ENCODE results near the gene SULF2. TPM values are rescaled to one million over a fixed set of nuclear protein-coding genes. Genes with fewer than 3 reads are reported as not detected.
A peak's percentile ranks its signal among the peaks of the same experiment; 100 is the strongest.

SULF2 gene
- total RNA-seq, 1 experiment from 2014 or later = 495 TPM

GRCh38 chr20:47792021-47792618, 6.8 kb upstream of the SULF2 start:
- ChIA-PET CTCF (no interaction called here), POLR2A (ENCODE audit: unreplicated experiment) (interaction anchor here (0.6 to 0.9 kb wide), 6 partner anchors 17 to 268 kb away, joined by 3 to 15 read pairs (median 4); no protein-coding TSS in a partner anchor)
- Histone ChIP-seq H3K79me2 (ENCODE audit: low read depth) (peaks cover 71% of the 10 kb centered on the region), H3F3A (ENCODE audit: insufficient read depth, low read depth) (peaks cover 80% of the 10 kb centered on the region), H3K27me3 (ENCODE audit: insufficient read depth, low read depth) (no peaks in the 10 kb centered on the region), H3K4me3 (peak overlapping the region; percentile 54), H3K9me3 (ENCODE audit: insufficient read depth, low read depth) (no peaks in the 10 kb centered on the region), H3K4me1 (replicated peaks; ENCODE audit: insufficient read depth) (peaks cover 90% of the 10 kb centered on the region), H3K36me3 (ENCODE audit: low read depth) (0 out of 2 replicates have a peak, but pooled peaks cover 4% of the 10 kb centered on the region), H2AFZ (no peak overlapping the region), H3K9me2 (ENCODE audit: insufficient read depth) (no peaks in the 10 kb centered on the region), H3K27ac (peak overlapping the region; percentile 95), H4K20me1 (ENCODE audit: insufficient read depth) (no peaks in the 10 kb centered on the region), H3K4me2 (peak overlapping the region; percentile 89)
- DNase-seq = peak; percentile 77 to 95
- TF ChIP-seq, protein P1, sequence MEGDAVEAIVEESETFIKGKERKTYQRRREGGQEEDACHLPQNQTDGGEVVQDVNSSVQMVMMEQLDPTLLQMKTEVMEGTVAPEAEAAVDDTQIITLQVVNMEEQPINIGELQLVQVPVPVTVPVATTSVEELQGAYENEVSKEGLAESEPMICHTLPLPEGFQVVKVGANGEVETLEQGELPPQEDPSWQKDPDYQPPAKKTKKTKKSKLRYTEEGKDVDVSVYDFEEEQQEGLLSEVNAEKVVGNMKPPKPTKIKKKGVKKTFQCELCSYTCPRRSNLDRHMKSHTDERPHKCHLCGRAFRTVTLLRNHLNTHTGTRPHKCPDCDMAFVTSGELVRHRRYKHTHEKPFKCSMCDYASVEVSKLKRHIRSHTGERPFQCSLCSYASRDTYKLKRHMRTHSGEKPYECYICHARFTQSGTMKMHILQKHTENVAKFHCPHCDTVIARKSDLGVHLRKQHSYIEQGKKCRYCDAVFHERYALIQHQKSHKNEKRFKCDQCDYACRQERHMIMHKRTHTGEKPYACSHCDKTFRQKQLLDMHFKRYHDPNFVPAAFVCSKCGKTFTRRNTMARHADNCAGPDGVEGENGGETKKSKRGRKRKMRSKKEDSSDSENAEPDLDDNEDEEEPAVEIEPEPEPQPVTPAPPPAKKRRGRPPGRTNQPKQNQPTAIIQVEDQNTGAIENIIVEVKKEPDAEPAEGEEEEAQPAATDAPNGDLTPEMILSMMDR (conservative IDR thresholded peaks at IDR 0.05) = no peak
- TF ChIP-seq EZH2 (IDR thresholded peaks at IDR 0.05; ENCODE audit: low read depth) = no peak
- intact Hi-C loops (cut with micrococcal nuclease; ENCODE audit: unreplicated experiment) = no loop called here
- BruUV-seq (replicated peaks) = TSS peak; percentile 32

GRCh38 chr20:47791084-47791599, 5.9 kb upstream of the SULF2 start:
- Histone ChIP-seq H3K9me2 (ENCODE audit: insufficient read depth) (no peaks in the 10 kb centered on the region), H3K27me3 (ENCODE audit: insufficient read depth, low read depth) (no peaks in the 10 kb centered on the region), H3K79me2 (ENCODE audit: low read depth) (peaks cover 73% of the 10 kb centered on the region), H3K9me3 (ENCODE audit: insufficient read depth, low read depth) (no peaks in the 10 kb centered on the region), H3K4me1 (replicated peaks; ENCODE audit: insufficient read depth) (peaks cover 93% of the 10 kb centered on the region), H3K4me2 (peak overlapping the region; percentile 89), H3K36me3 (ENCODE audit: low read depth) (no peaks in the 10 kb centered on the region), H2AFZ (no peak overlapping the region), H3K27ac (peak overlapping the region; percentile 95), H3F3A (ENCODE audit: insufficient read depth, low read depth) (peaks cover 87% of the 10 kb centered on the region), H4K20me1 (ENCODE audit: insufficient read depth) (no peaks in the 10 kb centered on the region), H3K4me3 (no peak overlapping the region)
- intact Hi-C loops (cut with micrococcal nuclease; ENCODE audit: unreplicated experiment) = no loop called here
- DNase-seq = peak in 1 of 2 experiments; percentile 82
- ChIA-PET POLR2A (ENCODE audit: unreplicated experiment) (interaction anchor here (0.6 kb wide), 1 partner anchor 96 kb away, joined by 3 read pairs; no protein-coding TSS in a partner anchor), CTCF (no interaction called here)
- no TSS peak for BruUV-seq (replicated peaks)
- TF ChIP-seq, protein P1 (conservative IDR thresholded peaks at IDR 0.05) = no peak
- no peak for TF ChIP-seq EZH2 (IDR thresholded peaks at IDR 0.05; ENCODE audit: low read depth)

GRCh38 chr20:47790580-47790965, 5.3 kb upstream of the SULF2 start:
- no TSS peak for BruUV-seq (replicated peaks)
- intact Hi-C loops (cut with micrococcal nuclease; ENCODE audit: unreplicated experiment) = no loop called here
- peak overlapping the region; percentile 89 for H3K4me2 ChIP-seq

More at GRCh38 chr20:47790580-47790965, 5.3 kb upstream of the SULF2 start:
- Histone ChIP-seq H2AFZ (no peak overlapping the region), H4K20me1 (ENCODE audit: insufficient read depth) (no peaks in the 10 kb centered on the region), H3K4me3 (no peak overlapping the region), H3K4me1 (replicated peaks; ENCODE audit: insufficient read depth) (peaks cover 88% of the 10 kb centered on the region), H3K36me3 (ENCODE audit: low read depth) (no peaks in the 10 kb centered on the region), H3F3A (ENCODE audit: insufficient read depth, low read depth) (peaks cover 83% of the 10 kb centered on the region), H3K79me2 (ENCODE audit: low read depth) (peaks cover 73% of the 10 kb centered on the region), H3K9me2 (ENCODE audit: insufficient read depth) (no peaks in the 10 kb centered on the region), H3K27ac (peak overlapping the region; percentile 95), H3K27me3 (ENCODE audit: insufficient read depth, low read depth) (no peaks in the 10 kb centered on the region), H3K9me3 (ENCODE audit: insufficient read depth, low read depth) (no peaks in the 10 kb centered on the region)
- TF ChIP-seq, protein P1 (conservative IDR thresholded peaks at IDR 0.05) = no peak
- no peak for TF ChIP-seq EZH2 (IDR thresholded peaks at IDR 0.05; ENCODE audit: low read depth)
- ChIA-PET POLR2A (ENCODE audit: unreplicated experiment) (no interaction called here), CTCF (no interaction called here)
- no peak for DNase-seq

All from PC-9 (cell line).